ENCODE results near the gene SELENOW.
"Not testable (repeated sequence)": the region's sequence is repeated elsewhere in the genome, so short reads cannot be mapped to it uniquely, and the experiment has no call there.

SELENOW gene

DNA sequence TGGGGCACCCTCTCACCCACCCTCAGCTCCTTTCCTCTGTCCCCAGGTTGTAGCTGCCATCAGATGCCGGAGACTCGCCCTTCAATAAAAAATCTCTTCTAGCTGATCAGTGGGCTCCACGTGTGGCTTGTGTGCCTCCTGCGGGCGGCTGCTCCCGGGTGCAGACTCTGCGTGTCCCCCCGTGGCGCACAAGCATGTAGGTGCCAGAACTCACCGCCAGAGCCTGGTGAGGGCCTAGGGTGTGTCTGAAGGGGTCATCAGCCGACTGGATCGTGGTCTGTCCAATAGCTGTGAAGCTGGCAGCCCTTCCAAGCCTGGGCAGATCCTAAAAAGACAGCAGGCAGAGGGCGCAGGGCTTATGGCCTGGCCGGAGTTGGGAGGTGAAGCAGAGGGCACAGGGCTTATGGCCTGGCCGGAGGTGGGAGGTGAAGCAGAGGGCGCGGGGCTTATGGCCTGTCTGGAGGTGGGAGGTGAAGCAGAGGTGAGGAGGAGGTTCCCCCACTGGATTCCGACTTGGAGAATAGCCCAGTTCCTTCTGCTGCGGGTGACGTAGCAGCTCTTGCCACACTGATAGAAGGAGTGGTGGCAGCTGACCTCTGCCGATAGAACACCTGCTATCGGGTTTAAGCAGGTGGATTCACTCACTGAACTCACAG lies 21.4 kb upstream of the SELENOW start:
- no peak for DNase-seq

DNA sequence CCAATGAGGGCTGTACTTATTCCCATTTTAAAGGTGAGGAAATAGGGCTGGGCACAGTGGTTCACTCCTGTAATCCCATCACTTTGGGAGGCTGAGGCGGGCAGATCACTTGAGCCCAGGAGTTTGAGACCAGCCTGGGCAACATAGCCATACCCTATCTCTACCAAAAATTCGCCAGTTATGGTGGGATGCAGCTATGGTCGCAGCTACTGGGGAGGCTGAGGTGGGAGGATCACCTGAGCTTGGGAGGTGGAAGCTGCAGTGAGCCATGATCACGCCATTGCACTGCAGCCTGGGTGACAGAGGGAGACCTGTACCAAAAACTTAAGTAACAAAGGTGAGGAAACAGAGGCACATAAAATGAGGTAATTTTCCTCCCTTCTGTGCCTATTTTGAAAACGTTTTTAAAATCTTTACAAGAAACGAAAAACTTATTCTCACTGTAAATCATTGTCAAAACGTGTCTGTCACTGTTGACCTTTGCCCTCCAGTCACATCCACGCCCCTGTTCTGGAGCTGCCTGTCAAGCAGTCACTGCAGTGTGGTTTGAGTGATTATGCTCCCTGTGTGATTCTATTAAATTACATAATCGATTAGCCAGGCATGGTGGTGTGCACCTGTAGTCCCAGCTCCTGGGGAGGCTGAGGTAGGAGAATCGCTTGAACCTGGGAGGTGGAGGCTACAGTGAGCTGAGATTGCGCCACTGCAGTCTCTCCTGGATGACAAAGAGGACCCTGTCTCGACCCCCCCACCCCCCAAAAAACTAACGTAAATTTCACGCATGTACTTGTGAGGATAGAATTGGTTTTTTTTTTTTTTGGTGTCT lies 20.7 kb upstream of the SELENOW start:
- DNase-seq: no peak

DNA sequence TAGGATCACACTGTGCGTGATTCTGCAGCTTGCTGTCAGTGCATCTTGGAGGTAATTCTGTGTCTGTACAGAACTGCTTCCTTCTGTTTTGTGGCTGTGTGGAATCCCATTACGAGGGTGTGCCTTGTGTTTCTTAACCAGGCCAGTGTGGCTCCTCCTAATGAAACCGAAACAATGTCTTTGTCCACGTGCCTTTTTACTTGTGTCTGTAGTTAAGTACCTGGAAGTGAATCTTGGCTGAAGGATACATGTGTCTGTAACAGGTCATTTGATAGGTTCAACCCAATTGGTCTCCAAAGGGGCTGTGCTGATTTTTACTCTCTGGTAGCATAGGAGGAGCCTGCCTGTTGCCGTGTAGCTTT lies 20.1 kb upstream of the SELENOW start:
- no peak for DNase-seq

- DNase-seq: no peak
These were observed 17.9 kb upstream of the SELENOW start for GRCh38 chr19:47760632-47760999.

GRCh38 chr19:47761566-47761965 lies 16.9 kb upstream of the SELENOW start:
- DNase-seq: no peak

- DNase-seq: no peak
These were observed 16.4 kb upstream of the SELENOW start for GRCh38 chr19:47762151-47762550.

DNA sequence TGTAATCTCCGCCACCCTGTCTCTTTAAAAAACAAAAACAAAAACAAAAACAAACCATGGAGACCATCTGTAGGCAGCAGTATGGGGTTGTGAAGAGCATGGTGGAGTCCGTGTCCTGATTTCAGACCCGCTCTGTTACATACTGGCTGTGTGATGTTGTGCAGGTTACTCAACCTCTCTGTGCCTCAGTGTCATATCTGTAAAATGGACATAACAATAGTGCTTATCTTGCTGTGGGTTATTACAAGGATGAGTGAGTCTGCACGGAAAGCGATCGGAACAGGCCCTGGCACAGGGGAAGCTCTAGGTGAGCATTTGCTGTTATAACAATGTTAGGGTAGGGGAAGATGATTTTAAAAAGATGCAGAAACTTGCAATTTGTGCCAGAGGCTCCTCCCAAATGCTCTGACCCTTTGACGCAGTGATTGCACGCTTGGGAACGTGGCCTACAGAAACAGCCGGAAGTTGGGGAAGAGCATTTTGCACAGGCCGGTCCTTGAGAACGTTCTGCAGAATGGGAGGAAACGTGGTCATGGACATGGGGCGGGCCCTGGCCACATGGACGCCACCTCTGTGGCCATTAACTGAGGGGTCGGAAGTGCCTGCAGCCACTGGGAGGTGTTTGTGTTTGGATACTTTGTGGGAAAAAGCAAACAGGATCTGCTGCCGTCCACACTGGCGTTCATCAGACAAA lies 15.7 kb upstream of the SELENOW start:
- DNase-seq: no peak

DNA sequence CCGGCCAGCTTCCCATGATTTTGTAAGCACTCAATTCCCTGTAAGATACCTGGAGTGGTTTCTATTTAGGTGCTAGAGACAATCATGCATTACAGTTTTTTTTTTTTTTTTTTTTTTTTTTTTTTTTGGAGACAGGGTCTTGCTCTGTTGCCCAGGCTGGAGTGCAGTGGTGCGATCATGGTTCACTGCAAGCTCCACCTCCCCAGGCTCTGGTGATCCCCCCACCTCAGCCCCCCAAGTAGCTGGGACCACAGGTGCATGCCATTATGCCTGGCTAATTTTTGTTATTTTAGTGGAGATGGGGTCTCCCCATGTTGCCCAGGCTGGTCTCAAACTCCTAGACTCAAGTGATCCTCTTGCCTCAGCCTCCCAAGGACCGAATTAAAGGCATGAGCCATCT lies 13.8 kb upstream of the SELENOW start:
- DNase-seq: not testable (repeated sequence)

- DNase-seq: peak; percentile 51
These were observed 12.8 kb upstream of the SELENOW start for GRCh38 chr19:47765523-47766358.

DNA sequence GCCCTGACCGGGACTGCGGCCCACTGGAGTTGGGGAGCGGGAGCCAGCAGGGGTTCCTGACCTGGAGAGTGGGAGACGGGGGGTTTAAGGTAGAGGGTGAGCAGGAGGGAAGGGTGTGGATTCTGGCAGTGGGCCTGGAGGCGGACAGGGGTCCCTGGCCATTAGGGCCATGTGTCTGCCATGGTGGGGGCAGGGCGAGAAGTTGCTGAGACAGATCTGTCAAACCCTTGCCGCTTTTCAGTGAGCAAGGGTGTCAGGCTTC lies 12.2 kb upstream of the SELENOW start:
- DNase-seq: no peak

GRCh38 chr19:47766670-47767069 lies 11.8 kb upstream of the SELENOW start:
- no peak for DNase-seq

DNA sequence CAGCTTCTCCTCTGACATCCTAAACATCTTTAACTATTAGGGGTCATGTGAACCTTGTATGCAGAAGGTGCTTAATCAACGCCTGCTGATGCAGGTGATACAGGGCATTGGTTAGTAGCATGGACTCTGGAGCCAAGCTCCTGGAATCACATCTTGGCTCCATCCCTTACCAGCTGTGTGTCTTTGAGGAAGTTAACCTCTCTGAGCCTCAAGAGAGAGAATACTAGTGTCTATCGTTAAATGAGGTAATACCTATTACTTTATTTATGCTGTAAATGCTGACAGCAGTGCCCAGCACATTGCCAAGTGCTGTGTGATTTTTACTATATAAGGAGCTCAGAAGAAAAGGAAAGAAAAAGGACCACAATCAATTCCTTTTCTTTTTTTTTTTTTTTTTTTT lies 11.2 kb upstream of the SELENOW start:
- DNase-seq: no peak

DNA sequence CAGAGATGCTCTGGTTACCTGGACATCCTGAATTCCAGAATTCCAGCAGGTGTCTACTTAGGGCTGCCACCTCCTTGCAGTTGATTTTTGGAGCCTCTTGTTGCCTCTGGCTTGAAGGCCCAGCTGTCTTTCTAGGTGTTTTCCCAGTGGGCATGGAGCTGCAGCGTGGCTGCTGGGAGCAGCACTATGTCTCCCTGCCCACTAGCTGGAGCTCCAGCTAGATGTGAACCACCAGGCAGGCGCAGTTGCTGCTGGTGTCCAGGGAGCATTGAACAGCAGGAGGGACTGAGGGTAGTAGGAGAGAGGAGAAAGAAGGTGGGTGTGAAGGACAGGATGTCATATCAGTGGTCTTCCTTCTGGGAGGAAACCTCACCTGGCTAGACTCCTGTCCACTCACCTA lies 9.9 kb upstream of the SELENOW start:
- DNase-seq: no peak

DNA sequence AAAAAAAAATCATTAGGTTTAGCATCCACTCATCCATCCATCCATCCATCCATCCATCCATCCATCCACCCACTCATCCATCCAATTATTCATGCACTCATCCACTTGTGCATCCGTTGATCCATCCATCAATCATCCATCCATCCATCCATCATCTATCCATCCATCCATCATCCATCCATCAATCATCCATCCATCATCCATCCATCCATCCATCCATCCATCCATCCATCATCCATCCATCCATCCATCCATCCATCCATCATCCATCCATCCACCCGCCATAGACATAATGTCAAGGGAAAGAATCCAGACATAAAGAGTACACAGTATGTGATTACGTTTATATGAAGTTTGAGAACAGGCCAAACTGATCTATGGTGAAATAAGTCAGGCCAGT lies 9.0 kb upstream of the SELENOW start:
- no peak for DNase-seq

- DNase-seq: not testable (repeated sequence)
These were observed 7.2 kb upstream of the SELENOW start for GRCh38 chr19:47771291-47771690.

GRCh38 chr19:47776568-47776967 lies 1.9 kb upstream of the SELENOW start:
- no peak for DNase-seq

- DNase-seq: not testable (repeated sequence)
These were observed 1.1 kb upstream of the SELENOW start for GRCh38 chr19:47777245-47778048.

- DNase-seq: no peak
These were observed 450 bp downstream of the SELENOW start for GRCh38 chr19:47778954-47779351.

DNA sequence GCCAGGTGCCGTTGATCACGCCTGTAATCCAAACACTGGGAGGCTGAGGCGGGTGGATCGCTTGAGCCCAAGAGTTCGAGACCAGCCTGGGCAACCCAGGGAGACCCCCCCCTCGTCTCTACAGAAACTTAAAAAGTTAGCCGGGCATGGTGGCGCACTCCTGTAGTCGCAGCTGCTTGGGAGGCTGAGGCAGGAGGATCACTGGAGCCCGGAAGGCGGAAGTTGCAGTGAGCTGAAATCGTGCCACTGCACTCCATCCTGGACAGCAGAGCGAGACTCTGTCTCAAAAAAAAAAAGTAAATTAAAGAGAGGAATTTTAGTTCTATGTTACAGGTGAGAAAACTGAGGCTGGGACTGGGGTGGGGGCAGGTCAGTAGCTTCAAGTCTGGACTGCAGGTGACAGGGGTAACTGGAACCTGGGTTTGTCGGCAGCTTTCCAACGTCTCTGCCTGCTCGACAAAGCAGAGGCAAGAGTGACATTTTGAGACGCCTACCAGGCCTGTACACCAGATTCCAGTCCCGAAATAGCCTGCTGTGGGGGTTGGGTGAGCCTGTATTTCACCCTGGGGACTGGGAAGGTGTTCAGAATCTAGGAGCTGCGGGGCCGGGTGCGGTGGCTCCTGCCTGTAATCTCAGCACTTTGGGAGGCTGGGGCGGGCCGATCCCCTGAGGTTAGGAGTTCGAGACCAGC lies 1.2 kb downstream of the SELENOW start:
- no peak for DNase-seq

GRCh38 chr19:47780215-47780551 lies 1.7 kb downstream of the SELENOW start:
- no peak for DNase-seq

DNA sequence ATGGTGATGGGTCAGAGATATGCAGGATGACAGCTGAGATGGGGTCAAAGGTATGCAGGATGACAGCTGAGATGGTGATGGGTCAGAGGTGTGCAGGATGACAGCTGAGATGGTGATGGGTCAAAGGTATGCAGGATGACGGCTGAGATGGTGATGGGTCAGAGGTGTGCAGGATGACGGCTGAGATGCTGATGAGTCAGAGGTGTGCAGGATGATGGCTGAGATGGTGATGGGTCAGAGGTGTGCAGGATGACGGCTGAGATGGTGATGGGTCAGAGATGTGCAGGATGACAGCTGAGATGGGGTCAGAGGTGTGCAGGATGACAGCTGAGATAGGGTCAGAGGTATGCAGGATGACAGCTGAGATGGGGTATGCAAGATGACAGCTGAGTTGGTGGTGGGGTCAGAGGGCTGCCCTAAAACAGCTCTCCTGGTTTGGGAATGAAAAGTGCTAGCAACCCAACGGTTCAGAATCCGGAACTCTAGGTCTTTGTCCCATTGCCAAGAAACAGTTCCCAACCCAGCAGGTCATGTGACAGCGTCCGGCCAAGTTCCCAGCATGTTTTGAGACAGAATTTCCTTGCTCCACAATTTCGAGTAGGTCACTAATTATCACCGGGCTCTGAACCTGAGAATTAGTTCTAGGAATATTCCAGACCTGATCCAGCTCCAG lies 3.2 kb downstream of the SELENOW start:
- DNase-seq: no peak

DNA sequence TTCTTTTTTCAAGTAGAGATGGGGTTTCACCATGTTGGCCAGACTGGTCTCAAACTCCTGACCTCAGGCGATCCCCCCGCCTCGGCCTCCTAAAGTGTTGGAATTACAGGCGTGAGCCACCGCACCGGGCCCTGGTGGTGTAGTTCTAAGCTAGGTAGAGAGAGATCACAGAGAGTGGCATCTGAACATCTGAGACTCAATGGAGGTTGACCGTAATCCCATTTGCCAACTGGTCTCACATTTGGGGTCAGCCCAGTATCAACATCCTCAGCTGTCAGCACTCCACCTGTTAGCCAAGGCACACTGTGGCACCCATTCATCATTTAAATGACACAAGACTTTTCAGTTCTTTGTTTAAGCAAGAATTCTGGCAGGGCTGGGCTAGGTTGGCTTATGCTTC lies 8.1 kb downstream of the SELENOW start:
- DNase-seq: no peak

Measured in activated CD8-positive, alpha-beta memory T cell treated with anti-CD3 and anti-CD28 coated beads, Interleukin-2, amount 50 U/mL, for 4 hours (primary cell).